ENCODE data around the gene CALM3. TPM values are rescaled to one million over a fixed set of nuclear protein-coding genes. Genes with fewer than 3 reads are reported as not detected.

Gene CALM3
- total and polyA plus RNA-seq, 7 donors = 120 to 192 (median 145) TPM

DNA sequence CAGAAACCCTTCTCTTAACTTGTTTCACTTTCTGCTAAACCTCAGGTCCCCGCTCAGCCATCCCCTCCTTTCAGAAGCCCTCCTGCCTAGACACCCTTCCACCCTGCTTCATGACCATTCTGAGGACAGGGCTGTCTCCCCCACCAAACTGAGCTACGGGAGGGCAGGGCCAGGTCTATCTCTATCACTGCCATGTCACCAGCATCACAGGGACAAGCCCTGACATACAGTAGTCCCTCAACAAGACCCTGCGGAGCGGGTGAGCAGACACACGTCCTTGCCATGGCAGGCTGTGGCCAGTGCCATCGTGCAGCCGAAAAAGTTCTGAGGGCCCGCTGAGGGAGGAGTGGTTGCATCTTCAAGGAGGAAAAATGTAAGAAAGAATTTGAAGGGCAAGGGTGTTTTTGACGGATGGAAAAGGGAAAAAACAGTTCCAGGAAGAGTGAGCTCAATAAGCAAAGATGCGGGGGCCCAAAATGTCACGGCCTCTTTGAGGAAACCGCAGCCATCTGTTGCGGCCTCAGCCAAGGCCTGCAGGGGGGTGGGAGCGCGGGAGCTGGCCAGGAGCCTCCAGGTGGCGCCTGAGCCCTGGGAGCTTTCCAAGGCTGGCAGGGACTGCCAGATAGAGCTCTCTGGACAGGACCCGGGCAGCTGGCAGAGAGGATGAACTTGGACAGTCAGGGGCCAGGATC is 15.6 kb downstream of the CALM3 start:
- Histone ChIP-seq H3K36me3 (ENCODE audit: insufficient read depth in 1 of 2, low read depth in 1 of 2) (no peaks in the 10 kb centered on the region), H3K27ac (no peak overlapping the region), H3K27me3 (ENCODE audit: insufficient read depth in 3 of 3, low read length in 2 of 3) (peaks cover 0 to 6% (median 0%) of the 10 kb centered on the region in 3 donors), H3K4me1 (peaks cover 17% of the 10 kb centered on the region), H3K4me3 (no peak overlapping the region), H3K9me3 (no peaks in the 10 kb centered on the region)
- peak in 3 of 4 donors; percentile 30 to 56 (median 47) for ATAC-seq
- WGBS, 3 donors = 21 to 29% (median 22%) methylated on average over 17 of the region's 17 CpGs
- TF ChIP-seq, protein P1, sequence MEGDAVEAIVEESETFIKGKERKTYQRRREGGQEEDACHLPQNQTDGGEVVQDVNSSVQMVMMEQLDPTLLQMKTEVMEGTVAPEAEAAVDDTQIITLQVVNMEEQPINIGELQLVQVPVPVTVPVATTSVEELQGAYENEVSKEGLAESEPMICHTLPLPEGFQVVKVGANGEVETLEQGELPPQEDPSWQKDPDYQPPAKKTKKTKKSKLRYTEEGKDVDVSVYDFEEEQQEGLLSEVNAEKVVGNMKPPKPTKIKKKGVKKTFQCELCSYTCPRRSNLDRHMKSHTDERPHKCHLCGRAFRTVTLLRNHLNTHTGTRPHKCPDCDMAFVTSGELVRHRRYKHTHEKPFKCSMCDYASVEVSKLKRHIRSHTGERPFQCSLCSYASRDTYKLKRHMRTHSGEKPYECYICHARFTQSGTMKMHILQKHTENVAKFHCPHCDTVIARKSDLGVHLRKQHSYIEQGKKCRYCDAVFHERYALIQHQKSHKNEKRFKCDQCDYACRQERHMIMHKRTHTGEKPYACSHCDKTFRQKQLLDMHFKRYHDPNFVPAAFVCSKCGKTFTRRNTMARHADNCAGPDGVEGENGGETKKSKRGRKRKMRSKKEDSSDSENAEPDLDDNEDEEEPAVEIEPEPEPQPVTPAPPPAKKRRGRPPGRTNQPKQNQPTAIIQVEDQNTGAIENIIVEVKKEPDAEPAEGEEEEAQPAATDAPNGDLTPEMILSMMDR (IDR thresholded peaks at IDR 0.05) = peak; percentile 13
- DNase-seq = peak in 1 of 2 donors; percentile 45
- intact Hi-C loops (cut with DNase I) = no loop called here

- Histone ChIP-seq H3K36me3 (ENCODE audit: insufficient read depth in 1 of 2, low read depth in 1 of 2) (no peaks in the 10 kb centered on the region), H3K27ac (no peak overlapping the region), H3K4me3 (no peak overlapping the region), H3K9me3 (no peaks in the 10 kb centered on the region), H3K27me3 (ENCODE audit: insufficient read depth in 3 of 3, low read length in 2 of 3) (peaks cover 0 to 6% (median 0%) of the 10 kb centered on the region in 3 donors), H3K4me1 (peaks cover 17% of the 10 kb centered on the region)
- intact Hi-C loops (cut with DNase I) = no loop called here
- TF ChIP-seq, protein P1 (IDR thresholded peaks at IDR 0.05) = no peak
- WGBS, 3 donors = 77 to 87% (median 86%) methylated on average over 6 of the region's 6 CpGs
- ATAC-seq (no peak), DNase-seq (no peak)
These were observed 16.5 kb downstream of the CALM3 start for GRCh38 chr19:46617601-46618000.

- Histone ChIP-seq H3K4me1 (peaks cover 17% of the 10 kb centered on the region), H3K27ac (peak overlapping the region; percentile 63), H3K4me3 (no peak overlapping the region), H3K9me3 (no peaks in the 10 kb centered on the region), H3K27me3 (ENCODE audit: insufficient read depth in 3 of 3, low read length in 2 of 3) (peaks cover 0 to 6% (median 0%) of the 10 kb centered on the region in 3 donors), H3K36me3 (ENCODE audit: insufficient read depth in 1 of 2, low read depth in 1 of 2) (no peaks in the 10 kb centered on the region)
- DNase-seq (peak; percentile 13 to 54), ATAC-seq (peak; percentile 21 to 58 (median 43))
- intact Hi-C loops (cut with DNase I) = no loop called here
- 24 to 36% (median 25%) methylated on average over 9 of the region's 9 CpGs for WGBS, 3 donors
- TF ChIP-seq, protein P1 (IDR thresholded peaks at IDR 0.05) = no peak
These were observed 17.6 kb downstream of the CALM3 start for GRCh38 chr19:46618670-46619231.

DNA sequence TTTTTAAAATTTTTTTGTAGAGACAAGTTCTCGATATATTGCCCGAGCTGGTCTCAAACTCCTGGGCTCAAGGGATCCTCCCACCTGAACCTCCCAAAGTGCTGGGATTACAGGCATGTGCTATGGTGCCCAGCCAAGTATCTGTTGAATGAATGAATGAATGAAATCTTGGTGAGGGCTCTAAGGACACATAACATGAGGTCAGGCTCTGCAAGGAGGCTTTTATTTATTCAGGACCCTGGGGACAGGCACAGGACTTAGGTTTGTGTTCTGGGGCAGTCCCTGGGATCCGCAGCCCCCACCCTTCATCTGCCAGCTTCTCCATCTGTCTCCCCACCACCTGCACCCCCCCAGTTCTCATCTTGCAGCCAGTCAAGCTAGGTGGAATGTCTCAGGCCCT is 19.1 kb downstream of the CALM3 start:
- Histone ChIP-seq H3K27me3 (ENCODE audit: insufficient read depth in 3 of 3, low read length in 2 of 3) (peaks cover 0 to 6% (median 0%) of the 10 kb centered on the region in 3 donors), H3K9me3 (no peaks in the 10 kb centered on the region), H3K36me3 (ENCODE audit: insufficient read depth in 1 of 2, low read depth in 1 of 2) (no peaks in the 10 kb centered on the region), H3K4me1 (peaks cover 17% of the 10 kb centered on the region), H3K27ac (peak overlapping the region; percentile 21), H3K4me3 (no peak overlapping the region)
- TF ChIP-seq, protein P1 (IDR thresholded peaks at IDR 0.05) = no peak
- ATAC-seq = no peak
- peak in 1 of 2 donors; percentile 3 for DNase-seq
- WGBS, 3 donors = 92 to 94% (median 93%) methylated on average over 3 of the region's 3 CpGs
- intact Hi-C loops (cut with DNase I) = no loop called here

All from psoas muscle (tissue), 8 donors.